Measurements from ENCODE around the gene CLECL1. TPM values are rescaled to one million over a fixed set of nuclear protein-coding genes. Genes with fewer than 3 reads are reported as not detected.
"Not testable (repeated sequence)": the region's sequence is repeated elsewhere in the genome, so short reads cannot be mapped to it uniquely, and the experiment has no call there.

The CLECL1 gene
- polyA plus RNA-seq, 3 donors, result 0.19 to 0.41 TPM; not detected in 1

- DNase-seq (ENCODE audit: low read depth in 3 of 3, low spot score in 2 of 3), result no peak
These were observed 7.6 kb downstream of the CLECL1 start for GRCh38 chr12:9725213-9725870.

GRCh38 chr12:9724023-9724422, 8.9 kb downstream of the CLECL1 start:
- DNase-seq (ENCODE audit: low read depth in 3 of 3, low spot score in 2 of 3), result no peak

DNA sequence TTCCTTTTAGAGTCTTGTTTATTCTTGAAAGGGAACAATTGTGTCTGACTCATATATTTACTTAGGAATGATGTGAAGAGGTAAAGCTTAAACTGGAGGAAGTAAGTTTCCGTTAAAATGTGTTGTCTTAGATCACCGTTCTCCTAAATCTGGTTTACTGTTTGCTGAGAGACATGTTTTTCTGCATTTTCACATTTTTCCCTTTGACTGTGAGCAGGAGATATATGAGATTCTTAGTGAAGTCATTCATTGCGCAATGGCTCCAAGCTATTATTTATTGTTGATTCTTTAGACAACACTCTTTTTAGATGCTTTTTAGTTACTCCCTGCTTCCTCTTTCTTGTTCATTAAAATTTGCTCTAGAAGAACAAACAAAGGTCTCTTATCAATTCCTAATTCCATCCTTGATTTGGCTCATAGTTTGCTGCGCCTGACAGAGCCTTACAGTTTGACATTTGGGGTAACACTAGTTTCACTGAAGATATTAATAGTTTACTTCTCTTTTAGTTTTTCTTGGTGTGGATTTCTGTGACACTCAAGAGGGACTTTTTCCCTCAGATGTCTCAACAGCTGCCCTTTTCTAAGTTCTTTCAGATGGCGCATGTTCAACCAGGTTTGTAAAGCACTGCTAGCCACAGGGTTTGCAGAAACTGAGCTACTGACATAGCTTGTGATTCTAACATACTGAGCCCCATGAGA, 11.4 kb downstream of the CLECL1 start:
- no peak for DNase-seq (ENCODE audit: low read depth in 3 of 3, low spot score in 2 of 3)

DNA sequence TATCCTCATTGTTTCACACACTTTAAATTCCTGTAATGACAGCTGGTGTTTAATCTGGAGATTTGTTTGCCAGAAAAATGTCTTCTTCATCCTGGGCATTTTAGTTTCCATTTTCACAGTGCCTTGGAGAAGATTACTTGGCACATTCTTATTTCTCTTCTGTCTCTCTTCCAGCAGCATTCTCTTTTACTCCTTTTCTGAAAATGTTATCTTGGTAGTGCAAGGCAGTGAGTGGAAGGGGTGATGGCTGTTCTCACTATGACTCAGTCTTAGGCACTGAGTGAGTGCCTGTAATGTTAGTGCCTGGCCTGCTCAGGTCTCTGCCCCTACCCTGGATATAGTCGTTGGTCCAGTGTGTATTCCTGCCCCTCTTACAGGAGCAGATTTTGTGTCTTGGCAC, 13.1 kb downstream of the CLECL1 start:
- no peak for DNase-seq (ENCODE audit: low read depth in 3 of 3, low spot score in 2 of 3)

DNA sequence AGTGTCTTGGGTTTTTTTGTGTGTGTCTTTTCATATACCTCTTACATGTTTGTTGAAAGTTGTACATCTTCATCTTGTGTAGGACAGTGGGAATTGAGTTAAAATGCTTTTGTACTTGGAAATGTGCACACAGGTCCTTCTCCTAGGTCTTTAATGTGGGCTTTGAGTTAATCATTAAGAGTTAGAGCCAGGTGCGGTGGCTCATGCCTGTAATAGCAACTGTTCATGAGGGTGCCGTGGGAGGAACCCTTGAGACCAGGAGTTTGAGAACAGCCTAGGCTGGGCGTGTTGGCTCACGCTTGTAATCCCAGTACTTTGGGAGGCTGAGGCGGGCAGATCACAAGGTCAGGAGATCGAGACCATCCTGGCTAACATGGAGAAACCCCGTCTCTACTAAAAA, 13.9 kb downstream of the CLECL1 start:
- no peak for DNase-seq (ENCODE audit: low read depth in 3 of 3, low spot score in 2 of 3)

GRCh38 chr12:9717070-9717925, 15.6 kb downstream of the CLECL1 start:
- no peak for DNase-seq (ENCODE audit: low read depth in 3 of 3, low spot score in 2 of 3)

DNA sequence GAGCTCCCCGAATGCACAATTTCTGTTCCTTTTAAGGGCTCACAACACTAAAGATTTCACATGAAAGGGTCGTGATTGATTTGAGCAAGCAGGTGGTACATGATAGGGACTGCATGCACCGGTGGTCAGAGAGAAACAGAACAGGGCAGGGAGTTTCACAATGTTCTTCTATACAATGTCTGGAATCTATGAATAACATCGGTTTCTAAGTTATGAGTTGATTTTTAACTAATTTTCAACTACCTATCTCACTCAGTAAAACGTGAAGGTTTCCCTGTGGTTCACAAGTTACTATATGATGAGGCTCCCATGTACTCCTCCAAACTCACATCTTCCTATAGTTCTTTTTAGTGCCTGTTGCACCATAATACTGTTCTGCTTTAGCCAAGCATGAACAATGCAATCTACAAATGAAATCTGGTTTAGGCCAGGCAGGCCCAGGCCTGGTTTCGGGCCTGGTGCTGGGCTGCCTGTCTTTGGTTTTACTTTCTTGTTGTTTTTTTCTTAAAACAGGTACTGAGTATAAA, 19.8 kb downstream of the CLECL1 start:
- not testable (repeated sequence) for DNase-seq (ENCODE audit: low read depth in 3 of 3, low spot score in 2 of 3)

DNA sequence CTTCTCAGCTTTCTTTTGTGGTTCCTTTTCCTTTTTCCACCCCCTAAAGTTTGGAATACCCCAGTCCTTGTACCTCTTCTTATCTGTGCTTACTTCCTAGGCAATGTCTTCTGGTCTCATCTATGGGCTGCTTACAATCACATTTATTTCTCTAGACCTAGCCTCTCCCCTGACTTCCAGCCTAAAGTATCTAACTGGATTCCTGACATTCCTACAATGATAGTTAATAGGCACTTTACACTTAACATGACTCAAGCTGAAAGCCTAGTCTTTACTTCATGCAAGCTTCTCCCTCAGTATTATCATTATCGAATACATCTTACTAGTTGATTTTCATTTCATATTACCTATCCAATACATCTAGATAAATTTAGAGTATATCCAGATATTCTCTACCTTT, 21.2 kb downstream of the CLECL1 start:
- DNase-seq (ENCODE audit: low read depth in 3 of 3, low spot score in 2 of 3), result no peak

DNA sequence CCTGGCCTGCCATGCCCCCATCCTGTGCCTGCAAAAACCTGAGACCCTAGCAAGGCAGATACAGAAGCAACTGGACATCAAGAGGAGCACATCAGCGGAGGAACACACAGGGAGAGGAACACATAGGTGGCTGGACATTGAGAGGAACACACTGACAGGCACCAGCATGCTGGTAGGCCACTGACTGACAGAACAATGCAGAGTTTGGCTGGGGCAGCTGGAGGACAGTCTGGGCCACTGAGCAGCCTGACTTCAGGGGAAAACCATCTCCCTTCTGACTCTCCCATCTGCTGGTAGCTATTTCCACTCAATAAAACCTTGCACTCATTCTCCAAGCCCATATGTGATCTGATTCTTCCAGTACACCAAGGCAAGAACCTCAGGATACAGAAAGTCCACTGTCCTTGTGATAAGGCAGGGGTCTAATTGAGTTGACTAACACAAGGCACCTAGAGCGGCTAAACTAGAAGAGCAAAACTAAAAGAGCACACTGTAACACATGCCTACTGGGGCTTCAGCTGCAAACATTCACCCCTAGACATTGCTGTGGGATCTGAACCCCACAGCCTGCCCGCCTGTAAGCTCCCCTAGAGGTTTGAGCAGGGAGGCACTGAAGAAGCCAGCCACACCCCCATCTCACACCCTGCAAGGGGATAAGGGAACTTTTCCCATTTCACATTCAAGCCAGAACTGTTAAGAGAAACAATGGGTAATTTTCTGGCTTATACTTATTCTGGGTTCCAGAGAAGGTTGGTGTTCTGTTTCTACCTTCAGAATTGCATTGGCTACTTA, 22.1 kb downstream of the CLECL1 start:
- no peak for DNase-seq (ENCODE audit: low read depth in 3 of 3, low spot score in 2 of 3)

DNA sequence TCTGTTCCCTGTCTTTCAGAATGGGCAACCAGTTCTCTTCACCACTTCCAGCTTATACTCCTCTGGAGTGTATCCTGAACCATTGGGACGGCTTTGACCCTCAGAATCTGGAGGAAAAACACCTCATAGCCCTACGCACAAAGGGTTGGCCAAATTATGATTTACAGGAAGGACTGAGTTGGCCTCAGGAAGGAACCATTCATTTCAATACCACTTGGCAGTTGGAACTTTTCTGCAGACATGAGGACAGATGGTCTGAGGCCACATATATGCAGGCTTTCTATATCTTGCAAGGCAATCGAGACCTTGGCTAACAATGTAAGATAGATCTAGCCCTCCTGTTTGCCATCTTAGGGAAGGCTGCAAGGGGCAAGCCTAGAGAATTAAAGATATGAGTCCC, 24.0 kb downstream of the CLECL1 start:
- no peak for DNase-seq (ENCODE audit: low read depth in 3 of 3, low spot score in 2 of 3)

DNA sequence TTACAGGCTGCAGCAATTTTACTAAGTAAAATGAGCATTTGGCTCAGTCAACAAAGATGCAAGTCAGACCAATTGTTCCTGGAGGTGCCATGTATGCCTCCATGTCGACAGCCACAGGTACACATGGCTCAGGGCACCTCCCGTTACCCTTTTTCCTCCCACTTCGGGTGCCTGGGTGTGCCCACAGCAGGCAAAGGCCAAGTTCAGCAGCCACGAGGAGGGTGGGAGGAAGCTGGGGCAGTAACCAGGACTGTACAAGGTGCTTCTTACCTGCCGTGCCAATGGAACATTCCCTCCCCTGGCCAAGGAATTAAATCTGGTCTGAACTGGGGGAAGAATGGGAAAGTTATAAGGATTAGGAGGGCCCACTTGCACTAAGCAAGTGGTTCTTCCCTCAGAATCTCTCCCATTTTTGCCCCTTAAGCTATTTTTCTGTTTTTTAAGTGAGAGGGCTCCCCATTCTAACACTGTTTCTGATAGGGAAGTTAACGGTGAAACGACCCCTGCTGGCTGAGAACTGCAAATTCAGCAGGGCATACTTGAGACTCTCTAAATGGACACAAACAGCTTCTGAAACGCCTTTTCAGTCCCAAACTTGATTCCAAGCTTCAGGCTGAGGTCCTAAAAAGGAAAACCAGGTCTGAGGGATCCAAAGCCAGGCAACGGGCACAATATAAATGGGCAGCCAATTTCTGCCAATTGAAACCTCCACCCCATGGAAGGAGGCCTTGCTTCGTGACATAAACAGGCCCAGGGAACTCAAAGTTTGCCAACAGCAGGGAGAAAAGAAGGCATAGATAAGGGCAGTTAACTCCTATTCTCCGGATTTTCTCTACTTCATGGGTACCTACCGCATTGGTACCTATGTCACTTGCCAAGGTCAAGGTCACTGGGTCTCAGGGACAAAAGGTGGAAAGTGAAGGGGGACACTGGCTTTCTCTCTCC, 24.8 kb downstream of the CLECL1 start:
- no peak for DNase-seq (ENCODE audit: low read depth in 3 of 3, low spot score in 2 of 3)

- DNase-seq (ENCODE audit: low read depth in 3 of 3, low spot score in 2 of 3), result no peak
These were observed 25.5 kb downstream of the CLECL1 start for GRCh38 chr12:9707356-9707755.

- no peak for DNase-seq (ENCODE audit: low read depth in 3 of 3, low spot score in 2 of 3)
These were observed 26.7 kb downstream of the CLECL1 start for GRCh38 chr12:9706086-9706685.

DNA sequence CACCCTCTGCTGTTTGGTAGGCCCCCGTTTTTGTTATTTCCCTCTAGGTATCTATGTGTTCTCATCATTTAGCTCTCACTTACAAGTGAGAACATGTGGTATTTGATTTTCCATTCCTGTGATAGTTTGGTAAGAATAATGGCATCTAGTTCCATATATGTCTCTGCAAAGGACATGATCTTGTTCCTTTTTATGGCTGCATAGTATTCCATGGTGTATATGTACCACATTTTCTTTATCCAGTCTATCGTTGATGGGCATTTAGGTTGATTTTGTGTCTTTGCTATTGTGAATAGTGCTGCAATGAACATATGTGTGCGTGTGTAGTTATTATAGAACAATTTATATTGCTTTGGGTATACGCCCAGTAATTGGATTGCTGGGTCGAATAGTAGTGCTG, 28.3 kb downstream of the CLECL1 start:
- not testable (repeated sequence) for DNase-seq (ENCODE audit: low read depth in 3 of 3, low spot score in 2 of 3)

DNA sequence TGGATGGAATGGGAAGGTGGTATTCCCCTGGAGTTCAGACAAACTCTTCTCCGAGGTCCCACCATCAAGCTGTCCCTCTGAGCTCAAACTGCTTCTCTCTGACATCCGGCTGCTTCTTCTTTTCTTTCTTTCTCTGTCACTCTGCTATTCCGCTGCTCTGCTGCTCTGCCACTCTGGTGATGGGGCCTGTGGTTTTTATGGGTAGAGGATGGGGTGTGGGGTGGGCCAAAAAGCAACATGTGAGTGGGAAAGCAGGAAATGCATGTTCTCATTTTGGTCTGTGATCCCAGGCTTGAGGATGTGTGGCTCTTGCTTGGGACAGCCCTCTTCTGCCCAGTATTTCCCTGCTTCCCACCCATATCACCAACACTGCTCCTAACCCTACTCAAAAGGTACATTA, 30.6 kb downstream of the CLECL1 start:
- no peak for DNase-seq (ENCODE audit: low read depth in 3 of 3, low spot score in 2 of 3)

GRCh38 chr12:9701380-9702154, 31.3 kb downstream of the CLECL1 start:
- no peak for DNase-seq (ENCODE audit: low read depth in 3 of 3, low spot score in 2 of 3)

DNA sequence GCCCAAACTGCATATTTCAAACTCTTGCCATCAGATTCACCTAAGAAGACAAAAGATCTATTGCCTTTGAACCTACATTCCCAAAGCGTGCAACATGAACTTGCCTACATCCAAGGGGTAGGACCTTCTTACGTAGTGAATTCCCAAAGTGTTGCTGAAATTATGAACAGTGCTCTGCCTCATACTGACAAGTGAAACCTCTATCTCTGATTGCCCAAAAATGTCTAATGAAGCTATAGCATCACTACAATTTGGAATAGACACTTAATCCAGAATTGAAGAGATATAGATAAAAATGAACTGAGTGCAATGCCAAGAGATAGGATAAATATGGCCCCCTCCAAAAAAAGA, 32.3 kb downstream of the CLECL1 start:
- no peak for DNase-seq (ENCODE audit: low read depth in 3 of 3, low spot score in 2 of 3)

- no peak for DNase-seq (ENCODE audit: low read depth in 3 of 3, low spot score in 2 of 3)
These were observed 32.8 kb downstream of the CLECL1 start for GRCh38 chr12:9699898-9700605.
